Panc1 (cell line): Measurements from ENCODE around the gene GPX7.

ENCODE experiments used
- POLR2AphosphoS5 ChIP-seq: IDR thresholded peaks from 2 replicates; pipeline ENCODE4 v1.6.1; 2012; ENCODE audit warnings: mild to moderate bottlenecking, low read depth, low read length, moderate library complexity
- TCF7L2 ChIP-seq: IDR thresholded peaks from 2 replicates; pipeline ENCODE4 v1.6.1; 2011; ENCODE audit warnings: mild to moderate bottlenecking, low read depth, low read length, inconsistent platforms
- TF ChIP-seq, protein P1 (sequence below): fragments of 450-650 bp; IDR thresholded peaks from 2 replicates; pipeline ENCODE4 v1.5.1; 2017; ENCODE audit warnings: mild to moderate bottlenecking

DNA sequence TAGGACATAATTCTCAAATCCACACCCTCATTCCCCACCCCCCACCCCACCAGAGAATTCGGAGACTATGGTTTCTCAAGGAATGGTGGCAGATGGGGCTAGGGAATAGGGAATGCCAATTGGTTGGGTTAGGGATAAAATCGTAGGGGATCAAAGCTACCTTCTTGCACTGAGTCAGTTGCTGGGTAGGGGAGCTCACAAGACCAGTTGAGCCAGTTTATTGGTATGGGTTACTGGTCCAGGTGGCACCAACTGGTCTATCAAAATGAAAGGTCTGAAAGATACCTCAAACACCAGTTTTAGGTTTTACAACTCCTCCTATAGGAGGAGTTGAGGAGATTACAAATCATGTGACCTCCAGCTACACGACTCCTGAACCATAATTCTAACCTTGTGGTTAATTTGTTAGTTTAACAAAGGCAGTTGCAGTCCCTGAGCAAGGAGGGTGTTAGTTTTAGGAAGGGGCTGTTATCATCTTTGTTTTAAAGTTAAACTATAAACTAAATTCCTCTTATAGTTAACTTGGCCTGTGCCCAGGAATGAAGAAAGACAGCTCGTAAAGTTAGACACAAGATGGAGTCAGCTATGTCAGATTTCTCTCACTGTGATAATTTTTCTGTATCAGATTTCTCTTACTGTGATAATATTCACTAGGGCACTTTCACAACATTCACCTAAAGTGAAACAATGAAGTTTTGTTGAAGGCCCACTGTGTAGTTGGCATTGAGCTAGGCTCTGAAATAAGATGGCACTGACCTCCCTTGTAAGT is 33.3 kb downstream of the GPX7 start:
- TF ChIP-seq, protein P1, sequence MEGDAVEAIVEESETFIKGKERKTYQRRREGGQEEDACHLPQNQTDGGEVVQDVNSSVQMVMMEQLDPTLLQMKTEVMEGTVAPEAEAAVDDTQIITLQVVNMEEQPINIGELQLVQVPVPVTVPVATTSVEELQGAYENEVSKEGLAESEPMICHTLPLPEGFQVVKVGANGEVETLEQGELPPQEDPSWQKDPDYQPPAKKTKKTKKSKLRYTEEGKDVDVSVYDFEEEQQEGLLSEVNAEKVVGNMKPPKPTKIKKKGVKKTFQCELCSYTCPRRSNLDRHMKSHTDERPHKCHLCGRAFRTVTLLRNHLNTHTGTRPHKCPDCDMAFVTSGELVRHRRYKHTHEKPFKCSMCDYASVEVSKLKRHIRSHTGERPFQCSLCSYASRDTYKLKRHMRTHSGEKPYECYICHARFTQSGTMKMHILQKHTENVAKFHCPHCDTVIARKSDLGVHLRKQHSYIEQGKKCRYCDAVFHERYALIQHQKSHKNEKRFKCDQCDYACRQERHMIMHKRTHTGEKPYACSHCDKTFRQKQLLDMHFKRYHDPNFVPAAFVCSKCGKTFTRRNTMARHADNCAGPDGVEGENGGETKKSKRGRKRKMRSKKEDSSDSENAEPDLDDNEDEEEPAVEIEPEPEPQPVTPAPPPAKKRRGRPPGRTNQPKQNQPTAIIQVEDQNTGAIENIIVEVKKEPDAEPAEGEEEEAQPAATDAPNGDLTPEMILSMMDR, result no peak
- TF ChIP-seq POLR2AphosphoS5, result no peak
- TF ChIP-seq TCF7L2, result no peak
